Endodermal cell (in vitro differentiated cells): ENCODE results near the gene RIPOR2. TPM values are rescaled to one million over a fixed set of nuclear protein-coding genes. Genes with fewer than 3 reads are reported as not detected.

Experiments
- DNase-seq: peaks from one replicate; pipeline ENCODE4 v3.0.0-alpha.2; 2017
- H3K27ac ChIP-seq: 2 replicates; pipeline ENCODE4 v1.5.1; 2013; ENCODE audit warnings: mild to moderate bottlenecking, low read depth, low read length, moderate library complexity
- H3K27me3 ChIP-seq: 2 replicates; pipeline ENCODE4 v1.6.1; 2013; ENCODE audit warnings: mild to moderate bottlenecking, low read length, moderate library complexity; ENCODE audit not compliant: insufficient read depth, control insufficient read depth, poor library complexity, severe bottlenecking
- H3K36me3 ChIP-seq: 2 replicates; pipeline ENCODE4 v1.7.0; 2013; ENCODE audit warnings: mild to moderate bottlenecking, low read length, moderate library complexity; ENCODE audit not compliant: control insufficient read depth, insufficient read depth
- H3K4me1 ChIP-seq: one replicate; pipeline ENCODE4 v1.7.0; 2013; ENCODE audit warnings: low read length; ENCODE audit not compliant: control insufficient read depth, insufficient read depth
- H3K4me3 ChIP-seq: 2 replicates; pipeline ENCODE4 v1.5.1; 2013; ENCODE audit warnings: mild to moderate bottlenecking, low read length, moderate library complexity
- H3K9ac ChIP-seq: 2 replicates; pipeline ENCODE4 v1.6.1; 2013; ENCODE audit warnings: mild to moderate bottlenecking, low read length, moderate library complexity; ENCODE audit not compliant: poor library complexity, severe bottlenecking; ENCODE audit errors: extremely low read depth
- H3K9me3 ChIP-seq: 2 replicates; pipeline ENCODE4 v1.6.1; 2013; ENCODE audit warnings: mild to moderate bottlenecking, low read length, moderate library complexity; ENCODE audit not compliant: control insufficient read depth
- H3K27ac Mint-ChIP-seq: 2 replicates; pipeline ENCODE4 v1.8.0; 2020; ENCODE audit warnings: mixed read lengths
- H3K27me3 Mint-ChIP-seq: 2 replicates; pipeline ENCODE4 v1.8.0; 2021; ENCODE audit warnings: mild to moderate bottlenecking, mixed read lengths; ENCODE audit not compliant: insufficient read depth
- H3K36me3 Mint-ChIP-seq: 2 replicates; pipeline ENCODE4 v1.8.0; 2020; ENCODE audit warnings: low read depth, mixed read lengths
- H3K4me1 Mint-ChIP-seq: 2 replicates; pipeline ENCODE4 v1.8.0; 2020; ENCODE audit warnings: mixed read lengths
- H3K4me3 Mint-ChIP-seq: 2 replicates; pipeline ENCODE4 v1.8.0; 2020; ENCODE audit warnings: mild to moderate bottlenecking, moderate library complexity, mixed read lengths
- H3K9me3 Mint-ChIP-seq: 2 replicates; pipeline ENCODE4 v1.8.0; 2020; ENCODE audit warnings: mild to moderate bottlenecking, mixed read lengths
- CTCF ChIP-seq: fragments of 200-600 bp; sonication (generic); conservative IDR thresholded peaks from 2 replicates; pipeline ENCODE4 v1.5.0; 2021; ENCODE audit warnings: antibody characterized with exemption, mild to moderate bottlenecking
- WGBS, 2 experiments: methylation state at CpG; one replicate each; pipeline versions ENCODE4 v1.1.5 to v1.1.7; 2013; ENCODE audit warnings: missing lambda C conversion rate in 2 of 2, mixed read lengths in 1 of 2; ENCODE audit not compliant: insufficient coverage in 1 of 2, insufficient read length in 1 of 2; 5-methylcytosine and 5-hydroxymethylcytosine counted together
- total RNA-seq, 2 donors: library from RNA; stranded (reverse); fragmentation: NEBNext Ultra II Directional in 1 of 2; extraction: Animal tissue kit (Norgen Biotek cat#: 25700) in 1 of 2; gene quantifications; 2 replicates in 1 of 2; 3 replicates in 1 of 2; pipeline ENCODE4 v1.2.1, GENCODE V29; 2021

Gene RIPOR2
- total RNA-seq, 2 donors from 2014 or later: 9.3 to 10.4 TPM

DNA sequence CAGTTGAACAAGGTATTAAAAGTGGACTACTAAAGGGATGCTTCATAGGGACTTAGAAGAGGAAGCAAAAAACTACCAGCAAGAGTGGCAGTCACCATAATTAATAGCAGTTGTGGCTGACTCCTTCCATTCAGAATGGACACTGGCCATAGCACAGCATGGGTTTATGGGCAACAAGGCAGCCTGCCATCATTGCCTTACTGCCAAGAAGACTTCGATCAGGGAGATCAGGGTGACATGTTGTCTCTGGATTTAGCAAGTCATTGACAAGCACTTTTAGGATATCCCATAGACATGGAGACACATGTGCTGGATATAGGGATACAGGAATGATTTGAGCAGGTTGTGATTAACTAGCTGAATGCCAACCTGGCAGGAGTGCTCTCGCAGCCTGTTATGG lies 35.3 kb upstream of the RIPOR2 start:
- 89 to 94% methylated on average over 2 of the region's 2 CpGs for WGBS, 2 experiments

DNA sequence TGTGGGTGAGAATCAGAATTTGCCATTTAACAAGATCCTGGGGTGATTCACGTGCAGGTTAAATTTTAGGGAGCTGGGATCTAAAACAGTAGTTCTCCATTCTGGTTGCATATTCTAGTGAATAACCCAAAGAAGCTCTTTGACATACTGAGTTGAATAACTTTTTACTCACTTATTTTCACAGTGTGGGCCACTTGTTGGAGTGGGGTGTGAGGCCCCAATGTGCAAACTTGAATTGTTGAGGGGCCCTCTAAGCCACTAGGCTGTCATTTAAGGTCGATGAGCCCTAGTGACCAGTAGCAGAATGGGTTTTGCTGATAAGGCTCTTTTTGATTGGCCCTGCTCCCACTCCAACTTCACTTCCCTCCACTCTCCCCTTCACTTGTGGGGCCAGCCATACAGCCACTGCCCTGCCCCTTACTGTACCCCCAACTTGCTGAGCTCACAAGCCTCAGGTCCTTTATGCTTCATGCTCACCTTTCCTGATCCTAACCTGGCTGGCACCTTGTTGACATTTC lies 33.6 kb upstream of the RIPOR2 start:
- Mint-ChIP-seq H3K4me1 (peaks cover 5% of the 10 kb centered on the region), H3K9me3 (no peaks in the 10 kb centered on the region), H3K27me3 (no peaks in the 10 kb centered on the region), H3K4me3 (no peak overlapping the region), H3K36me3 (no peaks in the 10 kb centered on the region), H3K27ac (no peak overlapping the region)
- no peaks in the 10 kb centered on the region for H3K4me1 ChIP-seq
- no peak overlapping the region for H3K4me3 ChIP-seq
- no peaks in the 10 kb centered on the region for H3K9me3 ChIP-seq
- H3K27ac ChIP-seq: no peak overlapping the region
- no peak overlapping the region for H3K9ac ChIP-seq
- 83 to 86% methylated on average over 2 of the region's 2 CpGs for WGBS, 2 experiments
- H3K27me3 ChIP-seq: no peaks in the 10 kb centered on the region
- no peak for DNase-seq
- no peaks in the 10 kb centered on the region for H3K36me3 ChIP-seq
- no peak for TF ChIP-seq CTCF

More for the DNA sequence above, 35.3 kb upstream of the RIPOR2 start:
- Histone ChIP-seq H3K27ac (no peak overlapping the region), H3K27me3 (no peaks in the 10 kb centered on the region), H3K9ac (no peak overlapping the region), H3K36me3 (no peaks in the 10 kb centered on the region), H3K4me1 (no peaks in the 10 kb centered on the region), H3K9me3 (no peaks in the 10 kb centered on the region), H3K4me3 (no peak overlapping the region)
- no peak for DNase-seq
- Mint-ChIP-seq H3K4me3 (no peak overlapping the region), H3K36me3 (no peaks in the 10 kb centered on the region), H3K9me3 (no peaks in the 10 kb centered on the region), H3K4me1 (peaks cover 5% of the 10 kb centered on the region), H3K27me3 (no peaks in the 10 kb centered on the region), H3K27ac (no peak overlapping the region)
- TF ChIP-seq CTCF: no peak

- no peak overlapping the region for H3K4me3 Mint-ChIP-seq
- DNase-seq: peak; percentile 48
- H3K27me3 Mint-ChIP-seq: no peaks in the 10 kb centered on the region
- peaks cover 5% of the 10 kb centered on the region for H3K4me1 Mint-ChIP-seq
- Histone ChIP-seq H3K4me3 (no peak overlapping the region), H3K9me3 (no peaks in the 10 kb centered on the region), H3K27me3 (no peaks in the 10 kb centered on the region), H3K4me1 (no peaks in the 10 kb centered on the region), H3K9ac (no peak overlapping the region), H3K36me3 (no peaks in the 10 kb centered on the region), H3K27ac (no peak overlapping the region)
- H3K27ac Mint-ChIP-seq: no peak overlapping the region
- no peaks in the 10 kb centered on the region for H3K9me3 Mint-ChIP-seq
- WGBS, 2 experiments: 90 to 97% methylated on average over 2 to 5 of the region's 5 CpGs
- no peak for TF ChIP-seq CTCF
- no peaks in the 10 kb centered on the region for H3K36me3 Mint-ChIP-seq
These were observed 33.0 kb upstream of the RIPOR2 start for GRCh38 chr6:24968783-24969182.
